Uterus (tissue), 2 donors: ENCODE measurements around the gene NLRP7.

ENCODE experiments used
- POLR2A ChIP-seq, 2 donors: fragments of 450-650 bp; IDR thresholded peaks; one replicate each; pipeline ENCODE4 v1.6.1; 2016; ENCODE audit warnings: antibody characterized with exemption in 2 of 2, mild to moderate bottlenecking in 1 of 2, moderate library complexity in 1 of 2
- TF ChIP-seq, protein P1 (sequence below), 4 experiments: fragments of 200-600 bp in 2 of 4; fragments of 450-650 bp in 2 of 4; sonication (generic) in 2 of 4; IDR thresholded peaks; one replicate each; pipeline ENCODE4 v1.5.1; 2016 to 2019; ENCODE audit warnings: antibody characterized with exemption in 4 of 4, mild to moderate bottlenecking in 2 of 4, moderate library complexity in 1 of 4

DNA sequence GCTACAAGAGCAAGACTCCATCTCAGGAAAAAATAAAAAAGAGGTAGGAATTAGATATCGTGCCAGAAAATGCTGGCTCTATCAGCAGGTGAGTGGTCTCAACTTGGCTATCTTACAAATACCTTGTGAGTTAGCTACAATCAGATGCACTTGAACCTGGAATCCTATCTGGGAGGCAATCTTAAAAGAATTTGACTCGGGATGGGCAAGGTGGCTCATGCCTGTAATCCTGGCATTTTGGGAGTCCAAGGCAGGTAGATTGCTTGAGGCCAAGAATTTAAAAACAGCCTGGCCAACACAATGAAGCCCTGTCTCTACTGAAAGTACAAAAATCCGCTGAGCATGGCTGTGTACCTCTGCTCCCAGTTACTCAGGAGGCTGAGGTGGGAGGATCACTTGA, 48.2 kb upstream of the NLRP7 start:
- TF ChIP-seq, protein P1, sequence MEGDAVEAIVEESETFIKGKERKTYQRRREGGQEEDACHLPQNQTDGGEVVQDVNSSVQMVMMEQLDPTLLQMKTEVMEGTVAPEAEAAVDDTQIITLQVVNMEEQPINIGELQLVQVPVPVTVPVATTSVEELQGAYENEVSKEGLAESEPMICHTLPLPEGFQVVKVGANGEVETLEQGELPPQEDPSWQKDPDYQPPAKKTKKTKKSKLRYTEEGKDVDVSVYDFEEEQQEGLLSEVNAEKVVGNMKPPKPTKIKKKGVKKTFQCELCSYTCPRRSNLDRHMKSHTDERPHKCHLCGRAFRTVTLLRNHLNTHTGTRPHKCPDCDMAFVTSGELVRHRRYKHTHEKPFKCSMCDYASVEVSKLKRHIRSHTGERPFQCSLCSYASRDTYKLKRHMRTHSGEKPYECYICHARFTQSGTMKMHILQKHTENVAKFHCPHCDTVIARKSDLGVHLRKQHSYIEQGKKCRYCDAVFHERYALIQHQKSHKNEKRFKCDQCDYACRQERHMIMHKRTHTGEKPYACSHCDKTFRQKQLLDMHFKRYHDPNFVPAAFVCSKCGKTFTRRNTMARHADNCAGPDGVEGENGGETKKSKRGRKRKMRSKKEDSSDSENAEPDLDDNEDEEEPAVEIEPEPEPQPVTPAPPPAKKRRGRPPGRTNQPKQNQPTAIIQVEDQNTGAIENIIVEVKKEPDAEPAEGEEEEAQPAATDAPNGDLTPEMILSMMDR (IDR thresholded peaks at IDR 0.05), result no peak
- no peak for TF ChIP-seq POLR2A (IDR thresholded peaks at IDR 0.05)
